OCI-LY3 (cell line): ENCODE measurements around the gene BHLHE23.

Source experiments
- EZH2phosphoT487 ChIP-seq: fragments of 200-600 bp; shearing (Covaris generic); IDR thresholded peaks from 2 replicates; pipeline ENCODE4 v1.6.1; 2018; ENCODE audit warnings: antibody characterized with exemption, mixed run types, low read depth
- TF ChIP-seq, protein P1 (sequence below): fragments of 200-600, 300-600 bp; sonication (generic); IDR thresholded peaks from 2 replicates; pipeline ENCODE4 v1.5.1; 2014; ENCODE audit warnings: antibody characterized with exemption, low read length, low read depth

- TF ChIP-seq, protein P1, sequence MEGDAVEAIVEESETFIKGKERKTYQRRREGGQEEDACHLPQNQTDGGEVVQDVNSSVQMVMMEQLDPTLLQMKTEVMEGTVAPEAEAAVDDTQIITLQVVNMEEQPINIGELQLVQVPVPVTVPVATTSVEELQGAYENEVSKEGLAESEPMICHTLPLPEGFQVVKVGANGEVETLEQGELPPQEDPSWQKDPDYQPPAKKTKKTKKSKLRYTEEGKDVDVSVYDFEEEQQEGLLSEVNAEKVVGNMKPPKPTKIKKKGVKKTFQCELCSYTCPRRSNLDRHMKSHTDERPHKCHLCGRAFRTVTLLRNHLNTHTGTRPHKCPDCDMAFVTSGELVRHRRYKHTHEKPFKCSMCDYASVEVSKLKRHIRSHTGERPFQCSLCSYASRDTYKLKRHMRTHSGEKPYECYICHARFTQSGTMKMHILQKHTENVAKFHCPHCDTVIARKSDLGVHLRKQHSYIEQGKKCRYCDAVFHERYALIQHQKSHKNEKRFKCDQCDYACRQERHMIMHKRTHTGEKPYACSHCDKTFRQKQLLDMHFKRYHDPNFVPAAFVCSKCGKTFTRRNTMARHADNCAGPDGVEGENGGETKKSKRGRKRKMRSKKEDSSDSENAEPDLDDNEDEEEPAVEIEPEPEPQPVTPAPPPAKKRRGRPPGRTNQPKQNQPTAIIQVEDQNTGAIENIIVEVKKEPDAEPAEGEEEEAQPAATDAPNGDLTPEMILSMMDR, result no peak
- no peak for TF ChIP-seq EZH2phosphoT487
Observed at GRCh38 chr20:62989201-62989601, 17.6 kb downstream of the BHLHE23 start.
